Karpas-422 (cell line): ENCODE results near the gene BEGAIN. TPM values are rescaled to one million over a fixed set of nuclear protein-coding genes. Genes with fewer than 3 reads are reported as not detected.

Source experiments
- DNase-seq: peaks from one replicate; pipeline ENCODE4 v3.0.0-alpha.2; 2015
- H2AFZ ChIP-seq: fragments of 200-600 bp; sonication (generic); 2 replicates; pipeline ENCODE4 v1.6.1; 2014; ENCODE audit warnings: antibody characterized with exemption, low read length, mixed read lengths
- H3K27ac ChIP-seq: fragments of 200-600 bp; sonication (generic); 2 replicates; pipeline ENCODE4 v1.5.1; 2014; ENCODE audit warnings: mild to moderate bottlenecking, low read length, moderate library complexity
- H3K27me3 ChIP-seq: fragments of 200-600 bp; sonication (generic); 2 replicates; pipeline ENCODE4 v1.6.1; 2014; ENCODE audit warnings: low read length, mixed read lengths
- H3K36me3 ChIP-seq: fragments of 200-600 bp; sonication (generic); 2 replicates; pipeline ENCODE4 v1.6.1; 2014; ENCODE audit warnings: low read length, mixed read lengths; ENCODE audit not compliant: insufficient read depth
- H3K4me1 ChIP-seq: fragments of 200-600 bp; sonication (generic); 2 replicates; pipeline ENCODE4 v1.6.1; 2014; ENCODE audit warnings: mild to moderate bottlenecking, low read length, mixed read lengths
- H3K4me2 ChIP-seq: fragments of 200-600 bp; sonication (generic); 2 replicates; pipeline ENCODE4 v1.6.1; 2014; ENCODE audit warnings: low read length, low read depth, mild to moderate bottlenecking; ENCODE audit not compliant: poor library complexity, severe bottlenecking
- H3K4me3 ChIP-seq: fragments of 200-600 bp; sonication (generic); 2 replicates; pipeline ENCODE4 v1.5.1; 2014; ENCODE audit warnings: mild to moderate bottlenecking, antibody characterized with exemption, low read length, mixed read lengths
- H3K79me2 ChIP-seq: fragments of 200-600 bp; sonication (generic); 2 replicates; pipeline ENCODE4 v1.6.1; 2014; ENCODE audit warnings: mild to moderate bottlenecking, low read length, mixed read lengths
- H3K9ac ChIP-seq: fragments of 200-600 bp; sonication (generic); 2 replicates; pipeline ENCODE4 v1.6.0; 2014; ENCODE audit warnings: low read length
- H3K9me2 ChIP-seq: fragments of 200-600 bp; sonication (generic), shearing (Covaris generic); replicated peaks from 2 replicates; pipeline ENCODE4 v1.6.0; 2014; ENCODE audit warnings: mild to moderate bottlenecking, low read length, moderate library complexity; ENCODE audit not compliant: insufficient read depth
- H3K9me3 ChIP-seq: fragments of 300-700, 200-600 bp; sonication (generic); 2 replicates; pipeline ENCODE4 v1.6.1; 2014; ENCODE audit warnings: low read length, mixed read lengths
- H4K20me1 ChIP-seq: fragments of 200-600 bp; sonication (generic); 2 replicates; pipeline ENCODE4 v1.6.1; 2014; ENCODE audit warnings: mild to moderate bottlenecking, antibody characterized with exemption, low read length, low read depth; ENCODE audit not compliant: insufficient read depth
- total RNA-seq: library from RNA; depleted of rRNA; stranded (reverse); fragments of >200 nt; shearing (Covaris generic); gene quantifications from 2 replicates; pipeline ENCODE4 v1.2.3, GENCODE V29; 2014; ENCODE audit warnings: low replicate concordance

Gene BEGAIN
- total RNA-seq, 1 experiment from 2014 or later, result not detected

DNA sequence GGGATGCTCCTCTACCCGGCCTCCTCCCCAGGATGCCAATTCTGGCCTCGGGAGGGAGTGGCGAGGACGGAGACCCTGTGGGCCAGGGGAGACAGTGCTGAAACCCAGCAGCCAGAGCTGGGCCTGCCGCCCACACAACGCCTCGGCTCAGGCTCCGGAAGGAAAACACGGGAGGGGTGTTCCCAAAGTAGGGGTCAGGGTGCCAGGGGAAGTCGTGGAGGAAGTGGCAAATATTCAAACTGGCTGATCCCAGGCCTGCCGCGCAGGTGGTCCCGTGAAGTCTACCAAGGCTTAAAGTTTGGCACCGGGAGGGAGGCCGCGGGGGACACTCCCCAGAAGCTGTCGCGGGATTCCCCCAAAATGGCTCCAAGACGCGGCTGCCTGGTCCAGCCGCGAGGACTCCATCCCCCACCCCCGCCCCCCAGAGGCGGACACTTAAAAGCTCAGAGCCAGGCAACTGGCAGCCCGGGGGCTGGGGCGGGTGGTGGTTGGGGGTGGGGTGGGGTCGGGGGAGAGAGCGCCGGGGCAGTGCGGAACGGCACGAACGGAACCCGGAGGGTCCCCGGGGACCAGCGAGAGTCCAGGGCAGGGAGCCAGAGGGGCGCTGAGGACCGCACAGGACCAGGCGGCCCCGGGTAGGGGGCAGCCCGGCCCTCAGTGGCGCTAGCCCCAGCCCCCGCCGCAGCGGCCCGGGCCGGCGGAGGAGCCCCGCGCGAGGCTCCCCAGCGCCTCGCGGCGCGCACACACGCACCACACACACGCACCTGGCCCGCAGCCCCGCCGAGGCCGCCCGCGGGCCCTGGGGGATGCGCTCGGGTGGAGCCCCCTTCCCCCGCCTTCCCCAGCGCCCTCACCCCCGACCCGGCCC is 20.0 kb downstream of the BEGAIN start:
- Histone ChIP-seq H3K79me2 (no peaks in the 10 kb centered on the region), H3K4me1 (no peaks in the 10 kb centered on the region), H4K20me1 (peaks cover 3% of the 10 kb centered on the region; the same call in 1 of the 2 replicates), H3K9ac (no peak overlapping the region), H3K27ac (no peak overlapping the region), H2AFZ (no peak overlapping the region), H3K4me2 (no peak overlapping the region), H3K4me3 (no peak overlapping the region), H3K9me2 (no peaks in the 10 kb centered on the region), H3K36me3 (no peaks in the 10 kb centered on the region), H3K9me3 (no peaks in the 10 kb centered on the region), H3K27me3 (no peaks in the 10 kb centered on the region)
- DNase-seq, result no peak

DNA sequence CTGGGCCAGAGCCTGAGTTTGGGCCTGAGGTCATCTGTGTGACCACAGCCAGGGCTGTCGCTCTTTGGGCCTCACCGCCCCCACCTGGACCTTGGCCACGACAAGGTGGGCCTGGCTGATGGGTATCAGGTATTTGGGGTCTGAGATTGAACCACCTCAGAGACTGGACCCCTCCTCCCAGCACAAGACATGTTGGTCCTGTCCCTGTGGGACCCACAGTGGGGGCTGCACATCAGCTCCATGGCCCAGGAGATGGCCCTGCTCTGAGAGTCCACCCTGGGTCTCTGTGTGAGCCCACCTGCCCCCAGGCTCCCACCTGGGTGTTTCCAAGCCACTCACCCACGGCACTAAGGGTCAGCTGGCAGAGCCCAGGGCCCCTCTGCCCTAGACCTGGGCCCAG is 20.6 kb downstream of the BEGAIN start:
- H3K4me2 ChIP-seq, result no peak overlapping the region
- H3K79me2 ChIP-seq, result no peaks in the 10 kb centered on the region
- no peaks in the 10 kb centered on the region for H3K9me2 ChIP-seq
- no peaks in the 10 kb centered on the region for H3K36me3 ChIP-seq
- H3K4me3 ChIP-seq, result no peak overlapping the region
- DNase-seq, result no peak
- H3K27ac ChIP-seq, result no peak overlapping the region
- H4K20me1 ChIP-seq, result peaks cover 3% of the 10 kb centered on the region; the same call in 1 of the 2 replicates
- H3K4me1 ChIP-seq, result no peaks in the 10 kb centered on the region
- no peaks in the 10 kb centered on the region for H3K9me3 ChIP-seq
- no peak overlapping the region for H3K9ac ChIP-seq
- no peaks in the 10 kb centered on the region for H3K27me3 ChIP-seq
- H2AFZ ChIP-seq, result no peak overlapping the region

GRCh38 chr14:100566119-100566518 is 21.1 kb downstream of the BEGAIN start:
- Histone ChIP-seq H3K27me3 (no peaks in the 10 kb centered on the region), H3K4me2 (no peak overlapping the region), H3K79me2 (no peaks in the 10 kb centered on the region)

GRCh38 chr14:100565650-100566049 is 21.6 kb downstream of the BEGAIN start:
- no peaks in the 10 kb centered on the region for H3K79me2 ChIP-seq
- no peak overlapping the region for H3K4me2 ChIP-seq
- H3K9me2 ChIP-seq, result no peaks in the 10 kb centered on the region
- H3K27me3 ChIP-seq, result no peaks in the 10 kb centered on the region
- no peak overlapping the region for H3K4me3 ChIP-seq
- H2AFZ ChIP-seq, result no peak overlapping the region
- no peaks in the 10 kb centered on the region for H3K4me1 ChIP-seq
- H3K36me3 ChIP-seq, result no peaks in the 10 kb centered on the region
- no peak for DNase-seq
- no peak overlapping the region for H3K27ac ChIP-seq
- H4K20me1 ChIP-seq, result peaks cover 7% of the 10 kb centered on the region; the same call in 1 of the 2 replicates
- H3K9me3 ChIP-seq, result no peaks in the 10 kb centered on the region
- no peak overlapping the region for H3K9ac ChIP-seq

More at GRCh38 chr14:100566119-100566518, 21.1 kb downstream of the BEGAIN start:
- DNase-seq, result no peak
- Histone ChIP-seq H2AFZ (no peak overlapping the region), H3K4me1 (no peaks in the 10 kb centered on the region), H3K36me3 (no peaks in the 10 kb centered on the region), H3K4me3 (no peak overlapping the region), H3K9ac (no peak overlapping the region), H3K9me2 (no peaks in the 10 kb centered on the region), H3K27ac (no peak overlapping the region), H3K9me3 (no peaks in the 10 kb centered on the region), H4K20me1 (peaks cover 7% of the 10 kb centered on the region; the same call in 1 of the 2 replicates)

DNA sequence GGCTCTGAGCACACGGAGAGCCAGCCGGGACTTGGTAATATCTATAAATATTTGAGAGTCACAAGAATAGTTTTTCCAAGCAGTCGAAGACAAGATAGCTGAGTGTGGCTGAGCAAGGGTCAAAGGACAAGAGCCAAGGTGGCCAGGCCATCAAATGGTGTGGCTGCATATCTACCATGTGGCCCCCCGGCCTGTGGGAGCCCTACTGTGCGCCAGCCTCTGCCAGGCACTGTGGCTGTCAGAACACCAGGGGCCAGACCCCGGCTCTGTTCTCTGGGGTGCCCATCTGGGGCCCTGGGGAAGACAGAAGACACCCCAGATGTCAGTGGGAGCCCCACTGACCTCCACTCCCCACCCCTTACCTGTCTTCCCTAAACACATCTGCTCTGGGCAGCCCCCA is 22.7 kb downstream of the BEGAIN start:
- Histone ChIP-seq H3K4me3 (no peak overlapping the region), H4K20me1 (peaks cover 7% of the 10 kb centered on the region; the same call in 1 of the 2 replicates), H3K27me3 (no peaks in the 10 kb centered on the region), H2AFZ (no peak overlapping the region), H3K4me2 (no peak overlapping the region), H3K27ac (no peak overlapping the region), H3K9me2 (no peaks in the 10 kb centered on the region), H3K9me3 (no peaks in the 10 kb centered on the region), H3K4me1 (no peaks in the 10 kb centered on the region), H3K36me3 (no peaks in the 10 kb centered on the region), H3K79me2 (no peaks in the 10 kb centered on the region), H3K9ac (no peak overlapping the region)
- no peak for DNase-seq

DNA sequence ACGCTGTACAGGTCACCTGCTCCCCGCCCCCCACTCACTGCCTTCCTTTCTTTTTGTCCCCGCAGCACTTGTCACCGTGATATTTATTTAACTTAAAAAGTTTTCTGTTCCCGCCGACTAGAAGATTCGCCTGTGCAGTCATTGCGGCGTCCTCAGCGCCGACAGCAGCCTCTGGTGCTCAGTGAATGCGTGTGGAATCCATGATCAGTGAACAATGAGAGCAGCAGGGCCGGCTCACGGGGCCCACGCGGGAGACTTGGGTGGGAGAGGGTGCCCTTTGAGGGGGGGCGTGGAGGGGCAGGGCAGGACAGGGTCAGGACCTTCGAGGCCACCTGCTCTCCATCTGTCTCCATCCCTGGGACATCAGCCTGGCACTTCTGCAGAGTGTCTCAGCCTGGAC is 24.5 kb downstream of the BEGAIN start:
- no peak overlapping the region for H3K4me2 ChIP-seq
- H3K9me3 ChIP-seq, result no peaks in the 10 kb centered on the region
- no peaks in the 10 kb centered on the region for H3K4me1 ChIP-seq
- no peak overlapping the region for H3K4me3 ChIP-seq
- H2AFZ ChIP-seq, result no peak overlapping the region
- H3K27ac ChIP-seq, result no peak overlapping the region
- H3K79me2 ChIP-seq, result no peaks in the 10 kb centered on the region
- no peak for DNase-seq
- H3K9me2 ChIP-seq, result no peaks in the 10 kb centered on the region
- H4K20me1 ChIP-seq, result peaks cover 13% of the 10 kb centered on the region; the same call in 1 of the 2 replicates
- H3K36me3 ChIP-seq, result no peaks in the 10 kb centered on the region
- H3K27me3 ChIP-seq, result no peaks in the 10 kb centered on the region
- no peak overlapping the region for H3K9ac ChIP-seq

DNA sequence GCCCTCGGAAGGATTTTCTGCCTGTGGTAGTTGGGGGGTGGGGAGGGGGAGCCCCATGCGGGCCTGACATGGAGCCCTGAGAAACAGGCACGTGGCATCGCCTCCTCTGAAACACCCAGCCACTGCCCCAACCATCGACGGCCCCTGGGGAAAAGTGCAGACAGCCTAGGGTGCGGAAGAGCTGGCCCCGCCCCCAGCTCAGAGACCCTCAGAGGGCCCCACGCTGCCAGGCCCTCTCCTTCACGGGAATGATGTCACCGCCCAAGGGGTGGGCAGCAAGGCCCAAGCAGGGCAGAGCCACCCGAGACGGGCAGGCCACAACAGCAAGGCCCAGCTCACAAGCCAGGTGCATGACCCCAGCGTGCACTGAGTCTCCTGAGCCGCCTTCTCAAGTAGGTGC is 26.2 kb downstream of the BEGAIN start:
- Histone ChIP-seq H3K79me2 (no peaks in the 10 kb centered on the region), H3K9ac (no peak overlapping the region), H3K9me2 (no peaks in the 10 kb centered on the region), H3K36me3 (no peaks in the 10 kb centered on the region), H3K4me2 (no peak overlapping the region), H3K27me3 (no peaks in the 10 kb centered on the region), H3K9me3 (no peaks in the 10 kb centered on the region), H3K27ac (no peak overlapping the region), H2AFZ (no peak overlapping the region), H3K4me1 (no peaks in the 10 kb centered on the region), H3K4me3 (no peak overlapping the region), H4K20me1 (peaks cover 17% of the 10 kb centered on the region; the same call in 1 of the 2 replicates)
- no peak for DNase-seq

DNA sequence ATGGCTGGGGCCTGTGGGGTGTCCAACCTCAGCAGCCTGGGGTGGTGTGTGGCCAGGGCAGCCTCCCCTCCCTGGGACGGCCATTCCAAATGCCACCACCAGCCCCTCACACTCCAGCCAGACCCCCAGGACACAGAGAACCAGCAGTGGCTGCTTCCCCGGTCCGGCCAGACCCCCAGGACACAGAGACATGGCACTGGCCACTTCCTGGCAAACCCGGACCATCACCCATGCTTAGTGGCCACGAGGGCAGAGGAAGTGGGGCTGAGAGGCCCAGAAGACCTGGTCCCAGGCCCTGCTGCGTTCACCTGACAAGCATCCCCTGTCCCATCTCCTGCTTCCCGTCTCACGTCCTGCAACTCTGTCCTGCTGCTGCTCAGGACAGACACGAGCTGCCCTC is 26.7 kb downstream of the BEGAIN start:
- H2AFZ ChIP-seq, result no peak overlapping the region
- H3K36me3 ChIP-seq, result no peaks in the 10 kb centered on the region
- no peaks in the 10 kb centered on the region for H3K79me2 ChIP-seq

More for the DNA sequence above, 26.7 kb downstream of the BEGAIN start:
- DNase-seq, result no peak
- H3K4me2 ChIP-seq, result no peak overlapping the region
- H3K4me3 ChIP-seq, result no peak overlapping the region
- no peak overlapping the region for H3K27ac ChIP-seq
- peaks cover 17% of the 10 kb centered on the region; the same call in 1 of the 2 replicates for H4K20me1 ChIP-seq
- no peaks in the 10 kb centered on the region for H3K9me3 ChIP-seq
- no peaks in the 10 kb centered on the region for H3K27me3 ChIP-seq
- no peaks in the 10 kb centered on the region for H3K4me1 ChIP-seq
- no peaks in the 10 kb centered on the region for H3K9me2 ChIP-seq
- no peak overlapping the region for H3K9ac ChIP-seq
